Measurements from ENCODE around the gene CCS. TPM values are rescaled to one million over a fixed set of nuclear protein-coding genes. Genes with fewer than 3 reads are reported as not detected.
A peak's percentile ranks its signal among the peaks of the same experiment; 100 is the strongest.
"Not testable (repeated sequence)": the region's sequence is repeated elsewhere in the genome, so short reads cannot be mapped to it uniquely, and the experiment has no call there.

The CCS gene
- total RNA-seq, 2 donors from 2014 or later: 28.3 to 28.6 TPM

GRCh38 chr11:66559866-66560676 is 32.9 kb upstream of the CCS start:
- no peak for ATAC-seq
- DNase-seq: no peak
- intact Hi-C loops (cut with DNase I): no loop called here

- ATAC-seq (no peak), DNase-seq (no peak)
- intact Hi-C loops (cut with DNase I): no loop called here
These were observed 31.6 kb upstream of the CCS start for GRCh38 chr11:66561178-66561974.

- no peak for DNase-seq
- ATAC-seq: no peak
- intact Hi-C loops (cut with DNase I): no loop called here
These were observed 31.1 kb upstream of the CCS start for GRCh38 chr11:66561975-66562248.

- no peak for ATAC-seq
- no peak for DNase-seq
- intact Hi-C loops (cut with DNase I): no loop called here
These were observed 30.7 kb upstream of the CCS start for GRCh38 chr11:66562275-66562674.

GRCh38 chr11:66562907-66563583 is 29.9 kb upstream of the CCS start:
- intact Hi-C loops (cut with DNase I): no loop called here
- no peak for ATAC-seq

GRCh38 chr11:66563832-66564231 is 29.2 kb upstream of the CCS start:
- DNase-seq (no peak), ATAC-seq (no peak)
- intact Hi-C loops (cut with DNase I): no loop called here

More at GRCh38 chr11:66562907-66563583, 29.9 kb upstream of the CCS start:
- no peak for DNase-seq

GRCh38 chr11:66564538-66564937 is 28.4 kb upstream of the CCS start:
- ATAC-seq (no peak), DNase-seq (no peak)
- intact Hi-C loops (cut with DNase I): no loop called here

- intact Hi-C loops (cut with DNase I): no loop called here
- DNase-seq: no peak
- no peak for ATAC-seq
These were observed 28.0 kb upstream of the CCS start for GRCh38 chr11:66564984-66565383.

GRCh38 chr11:66566221-66566620 is 26.8 kb upstream of the CCS start:
- ATAC-seq: no peak
- intact Hi-C loops (cut with DNase I): no loop called here
- DNase-seq: no peak

- intact Hi-C loops (cut with DNase I): no loop called here
- ATAC-seq (peak in 1 of 2 donors; percentile 39), DNase-seq (no peak)
These were observed 25.2 kb upstream of the CCS start for GRCh38 chr11:66567787-66568123.

GRCh38 chr11:66568124-66568916 is 24.7 kb upstream of the CCS start, which contains the start of gene CTSF:
Gene CTSF, minus strand, starts transcription at chr11:66568606. Its CDS starts 120 bp downstream, at chr11:66568486.
- DNase-seq (peak; percentile 90), ATAC-seq (peak; percentile 98)
- intact Hi-C loops (cut with DNase I): no loop called here

- DNase-seq: no peak
- ATAC-seq: no peak
- intact Hi-C loops (cut with DNase I): no loop called here
These were observed 23.9 kb upstream of the CCS start for GRCh38 chr11:66569076-66569475.

- ATAC-seq (no peak), DNase-seq (no peak)
- intact Hi-C loops (cut with DNase I): loop anchor here (10.0 kb wide), 1 partner anchor 265 kb away; no protein-coding TSS in a partner anchor
These were observed 22.7 kb upstream of the CCS start for GRCh38 chr11:66570079-66570849.

GRCh38 chr11:66570850-66571180 is 22.2 kb upstream of the CCS start:
- intact Hi-C loops (cut with DNase I): loop anchor here (10.0 kb wide), 1 partner anchor 264 kb away; no protein-coding TSS in a partner anchor
- DNase-seq: no peak
- no peak for ATAC-seq

- intact Hi-C loops (cut with DNase I): loop anchor here (1.0 to 10.0 kb wide), 3 partner anchors 99 to 256 kb away; no protein-coding TSS in a partner anchor
- ATAC-seq: peak; percentile 92 to 96
- peak; percentile 88 for DNase-seq
These were observed 13.9 kb upstream of the CCS start for GRCh38 chr11:66579017-66579606.

- intact Hi-C loops (cut with DNase I): no loop called here
- ATAC-seq: no peak
- no peak for DNase-seq
These were observed 12.2 kb upstream of the CCS start for GRCh38 chr11:66580803-66581202.

GRCh38 chr11:66581261-66581660 is 11.7 kb upstream of the CCS start:
- ATAC-seq (no peak), DNase-seq (no peak)
- intact Hi-C loops (cut with DNase I): no loop called here

- intact Hi-C loops (cut with DNase I); ATAC-seq; DNase-seq: not testable (repeated sequence)
These were observed 10.3 kb upstream of the CCS start for GRCh38 chr11:66582565-66583147.

All from left cardiac atrium (tissue), 4 donors.